Upper lobe of left lung (tissue), 6 donors: ENCODE results near the gene DCTN2. TPM values are rescaled to one million over a fixed set of nuclear protein-coding genes. Genes with fewer than 3 reads are reported as not detected.

ENCODE experiments used
- ATAC-seq, 2 donors: fragments of 200-7000 bp; cut with Tn5 transposase; one replicate each; pipeline ENCODE4 v1.9.1; 2022; ENCODE audit warnings: mild to moderate bottlenecking in 2 of 2, moderate library complexity in 2 of 2; ENCODE audit not compliant: low FRiP score in 2 of 2
- DNase-seq, 2 donors: peaks; one replicate each; pipeline ENCODE4 v3.0.0-alpha.2; 2019 to 2020
- H3K27ac ChIP-seq, 4 donors: fragments of 200-600 bp; sonication (generic); one replicate each; pipeline ENCODE4 v1.5.1; 2016 to 2019
- H3K27me3 ChIP-seq, 4 donors: fragments of 200-600 bp; sonication (generic); one replicate each; pipeline ENCODE4 v1.5.1; 2017 to 2019
- H3K36me3 ChIP-seq, 4 donors: fragments of 200-600 bp; sonication (generic); one replicate each; pipeline ENCODE4 v1.5.1; 2016 to 2019
- H3K4me1 ChIP-seq, 4 donors: fragments of 200-600 bp; sonication (generic); one replicate each; pipeline ENCODE4 v1.5.1; 2018 to 2019
- H3K4me3 ChIP-seq, 4 donors: fragments of 200-600 bp; sonication (generic); one replicate each; pipeline ENCODE4 v1.5.1; 2017 to 2019; ENCODE audit warnings: mild to moderate bottlenecking in 2 of 4, moderate library complexity in 1 of 4
- H3K9me3 ChIP-seq, 4 donors: fragments of 200-600 bp; sonication (generic); one replicate each; pipeline ENCODE4 v1.5.1; 2018 to 2019
- CTCF ChIP-seq, 6 experiments: fragments of 450-650 bp in 4 of 6; fragments of 200-600 bp in 2 of 6; sonication (generic) in 2 of 6; IDR thresholded peaks; one replicate each; pipeline ENCODE4 v1.5.1; 2016 to 2019; ENCODE audit warnings: antibody characterized with exemption in 6 of 6
- EP300 ChIP-seq, 4 donors: sonication (generic); formaldehyde crosslinking; IDR thresholded peaks; one replicate each; pipeline ENCODE4 v1.5.1; 2017; ENCODE audit warnings: antibody characterized with exemption in 4 of 4, control low read depth in 2 of 4
- POLR2A ChIP-seq, 4 donors: fragments of 450-650 bp; IDR thresholded peaks; one replicate each; pipeline ENCODE4 v1.5.1; 2016 to 2017; ENCODE audit warnings: antibody characterized with exemption in 4 of 4, mild to moderate bottlenecking in 2 of 4
- POLR2AphosphoS5 ChIP-seq, 2 donors: sonication (generic); formaldehyde crosslinking; IDR thresholded peaks; one replicate each; pipeline ENCODE4 v1.5.1; 2017; ENCODE audit warnings: antibody characterized with exemption in 2 of 2
- WGBS, 2 donors: methylation state at CpG; one replicate each; pipeline ENCODE4 v1.1.5; 2017 to 2018; 5-methylcytosine and 5-hydroxymethylcytosine counted together
- total RNA-seq, 6 donors: library from RNA; depleted of rRNA in 4 of 6; stranded (reverse); fragments of >200 nt in 4 of 6; gene quantifications; one replicate each; pipeline versions ENCODE4 v1.1.0 to v1.2.1, GENCODE V29; 2016 to 2021
- donor health status: DM: no; HTN: no; CAD: no; lungs with moderate emphysema.
- donor health status: DM: no; HTN: yes; CAD: no; lungs with severe emphysema.

The DCTN2 gene
- total RNA-seq, 6 donors from 2014 or later = 83.1 to 145 (median 110) TPM

- no peak for ATAC-seq
- 84 to 88% methylated on average over 12 of the region's 12 CpGs for WGBS, 2 donors
- no peaks in the 10 kb centered on the region for H3K36me3 ChIP-seq
- H3K27me3 ChIP-seq = no peaks in the 10 kb centered on the region
- no peak overlapping the region for H3K27ac ChIP-seq
- no peak for TF ChIP-seq POLR2AphosphoS5 (IDR thresholded peaks at IDR 0.05)
- no peak for TF ChIP-seq POLR2A (IDR thresholded peaks at IDR 0.05)
- no peak for TF ChIP-seq EP300 (IDR thresholded peaks at IDR 0.05)
- TF ChIP-seq CTCF (IDR thresholded peaks at IDR 0.05) = no peak
- peaks cover 0 to 2% (median 0%) of the 10 kb centered on the region in 4 donors for H3K4me1 ChIP-seq
- DNase-seq = no peak
- H3K9me3 ChIP-seq = no peaks in the 10 kb centered on the region
- no peak overlapping the region for H3K4me3 ChIP-seq
Observed at GRCh38 chr12:57577981-57578758, 31.2 kb upstream of the DCTN2 start.

- TF ChIP-seq EP300 (IDR thresholded peaks at IDR 0.05) = no peak
- TF ChIP-seq POLR2AphosphoS5 (IDR thresholded peaks at IDR 0.05) = no peak
- TF ChIP-seq POLR2A (IDR thresholded peaks at IDR 0.05) = no peak
- TF ChIP-seq CTCF (IDR thresholded peaks at IDR 0.05) = no peak
- DNase-seq = no peak
- ATAC-seq = no peak
- Histone ChIP-seq H3K36me3 (no peaks in the 10 kb centered on the region), H3K4me1 (no peaks in the 10 kb centered on the region), H3K4me3 (no peak overlapping the region), H3K9me3 (no peaks in the 10 kb centered on the region), H3K27ac (no peak overlapping the region), H3K27me3 (no peaks in the 10 kb centered on the region)
- whole genome bisulfite sequencing, 2 donors = 84% methylated on average over 9 of the region's 9 CpGs
Observed at GRCh38 chr12:57576613-57577160, 29.7 kb upstream of the DCTN2 start.

GRCh38 chr12:57575771-57576612 lies 29.0 kb upstream of the DCTN2 start:
- 70 to 87% methylated on average over 8 to 12 of the region's 12 CpGs for WGBS, 2 donors
- H3K27me3 ChIP-seq = no peaks in the 10 kb centered on the region
- no peaks in the 10 kb centered on the region for H3K4me1 ChIP-seq
- DNase-seq = peak in 1 of 2 donors; percentile 56
- no peak overlapping the region for H3K4me3 ChIP-seq
- no peaks in the 10 kb centered on the region for H3K9me3 ChIP-seq
- H3K36me3 ChIP-seq = no peaks in the 10 kb centered on the region
- no peak for ATAC-seq
- TF ChIP-seq CTCF (IDR thresholded peaks at IDR 0.05) (no peak), POLR2A (IDR thresholded peaks at IDR 0.05) (no peak), EP300 (IDR thresholded peaks at IDR 0.05) (no peak), POLR2AphosphoS5 (IDR thresholded peaks at IDR 0.05) (no peak)
- H3K27ac ChIP-seq = no peak overlapping the region

DNA sequence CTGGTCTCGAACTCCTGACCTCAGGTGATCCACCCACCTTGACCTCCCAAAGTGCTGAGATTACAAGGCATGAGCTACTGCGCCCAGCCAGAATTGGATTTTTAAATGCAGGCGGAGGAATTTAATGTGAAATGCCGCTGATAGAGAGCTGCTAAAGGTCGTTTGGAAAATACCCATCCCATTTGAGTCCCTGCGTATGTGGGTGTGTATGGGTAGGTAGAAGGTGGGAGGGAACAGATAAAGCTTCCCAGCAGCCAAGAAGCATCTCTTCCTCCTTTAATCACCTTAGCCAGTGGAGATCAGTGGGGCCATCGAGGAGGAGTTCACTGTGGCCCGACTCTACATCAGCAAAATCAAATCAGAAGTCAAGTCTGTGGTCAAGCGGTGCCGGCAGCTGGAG lies 27.8 kb upstream of the DCTN2 start:
- 87 to 89% methylated on average over 10 of the region's 10 CpGs for WGBS, 2 donors
- Histone ChIP-seq H3K9me3 (no peaks in the 10 kb centered on the region), H3K4me3 (no peak overlapping the region), H3K36me3 (no peaks in the 10 kb centered on the region), H3K4me1 (no peaks in the 10 kb centered on the region), H3K27ac (no peak overlapping the region), H3K27me3 (no peaks in the 10 kb centered on the region)
- ATAC-seq (no peak), DNase-seq (no peak)
- TF ChIP-seq POLR2A (IDR thresholded peaks at IDR 0.05) (no peak), EP300 (IDR thresholded peaks at IDR 0.05) (no peak), CTCF (IDR thresholded peaks at IDR 0.05) (no peak), POLR2AphosphoS5 (IDR thresholded peaks at IDR 0.05) (no peak)
